NCI-H2107 (cell line): ENCODE results near the gene TNS3.

Experiments used
- DNase-seq: peaks from one replicate; lab custom pipeline; 2025; lab: John Stamatoyannopoulos, UW

TNS3 gene

DNA sequence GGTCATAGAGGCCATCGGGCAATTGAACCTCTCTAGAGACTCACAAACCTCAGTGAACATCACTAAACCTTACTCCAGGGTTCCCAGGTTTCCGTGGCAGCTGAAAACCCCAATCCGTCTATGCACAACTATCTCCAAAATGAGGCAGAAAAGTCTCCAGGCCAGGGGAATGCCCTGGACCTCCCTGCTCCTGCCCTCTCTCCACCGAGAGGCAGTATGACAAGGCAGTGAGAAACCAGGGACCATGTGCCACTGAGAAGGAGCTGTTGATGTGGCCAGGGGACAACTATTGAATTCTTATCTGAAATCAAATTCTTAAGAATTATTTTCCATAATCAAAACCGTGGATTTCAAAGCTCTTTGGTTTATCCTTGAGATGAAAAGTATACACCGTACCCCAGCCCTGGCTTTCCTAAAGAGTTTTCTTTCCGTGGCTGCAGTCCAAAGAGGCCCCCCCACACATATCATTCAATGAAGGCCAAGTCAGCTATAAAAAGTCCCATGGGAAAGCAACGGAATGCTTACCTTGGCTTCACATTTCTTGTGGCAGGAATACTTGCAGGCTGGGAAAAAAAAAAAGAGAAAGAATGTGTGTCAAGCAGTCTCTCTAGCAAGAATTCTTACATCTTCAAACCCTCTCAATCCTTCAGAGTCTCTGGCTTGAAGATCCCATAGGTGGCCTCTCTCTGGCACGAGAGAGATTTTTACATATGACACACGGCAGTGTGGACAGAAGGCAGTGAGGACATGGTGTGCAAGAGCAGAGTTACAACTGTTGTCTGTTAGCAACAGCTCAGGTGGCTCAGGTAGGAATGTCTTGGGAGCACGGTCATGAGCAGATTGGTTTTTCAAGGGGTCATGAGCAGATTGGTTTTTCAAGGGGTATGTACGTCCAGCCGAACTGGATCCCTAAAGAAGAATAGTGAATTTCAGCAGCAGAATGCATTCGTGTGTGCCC lies 75.2 kb downstream of the TNS3 start:
- DNase-seq: no peak

DNA sequence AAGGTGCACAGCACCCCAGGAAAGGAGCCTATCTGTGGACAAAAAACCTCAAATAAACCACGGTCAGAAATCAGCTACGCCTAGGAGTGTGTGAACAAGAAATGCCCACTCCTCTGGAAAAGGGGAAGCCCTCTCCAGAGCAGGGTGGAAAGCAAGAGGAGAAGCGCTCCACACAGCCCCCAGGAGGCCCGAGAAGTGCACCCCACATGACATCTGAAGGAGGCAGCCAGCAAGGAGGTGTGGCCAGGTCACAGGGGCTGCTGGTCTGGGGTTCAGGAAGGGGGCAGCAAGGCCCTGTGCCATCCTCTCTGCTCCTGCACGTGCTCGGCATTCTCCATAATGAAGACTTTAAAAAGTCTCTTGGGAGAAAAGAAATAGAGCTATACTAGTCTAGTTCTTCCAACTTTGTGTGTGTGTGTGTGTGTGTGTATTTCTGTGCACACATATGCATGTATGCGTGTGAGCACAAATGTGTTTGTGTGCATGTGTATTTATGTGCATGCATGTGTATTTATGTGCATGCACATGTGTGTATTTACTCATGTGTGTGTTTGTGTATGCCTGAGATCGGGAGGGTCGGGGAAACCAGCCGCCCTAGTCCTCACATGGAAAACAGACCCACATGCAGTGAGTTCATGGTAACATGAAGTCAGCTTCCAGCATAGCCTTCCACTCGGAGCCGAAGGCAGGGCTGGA lies 76.5 kb downstream of the TNS3 start:
- no peak for DNase-seq

DNA sequence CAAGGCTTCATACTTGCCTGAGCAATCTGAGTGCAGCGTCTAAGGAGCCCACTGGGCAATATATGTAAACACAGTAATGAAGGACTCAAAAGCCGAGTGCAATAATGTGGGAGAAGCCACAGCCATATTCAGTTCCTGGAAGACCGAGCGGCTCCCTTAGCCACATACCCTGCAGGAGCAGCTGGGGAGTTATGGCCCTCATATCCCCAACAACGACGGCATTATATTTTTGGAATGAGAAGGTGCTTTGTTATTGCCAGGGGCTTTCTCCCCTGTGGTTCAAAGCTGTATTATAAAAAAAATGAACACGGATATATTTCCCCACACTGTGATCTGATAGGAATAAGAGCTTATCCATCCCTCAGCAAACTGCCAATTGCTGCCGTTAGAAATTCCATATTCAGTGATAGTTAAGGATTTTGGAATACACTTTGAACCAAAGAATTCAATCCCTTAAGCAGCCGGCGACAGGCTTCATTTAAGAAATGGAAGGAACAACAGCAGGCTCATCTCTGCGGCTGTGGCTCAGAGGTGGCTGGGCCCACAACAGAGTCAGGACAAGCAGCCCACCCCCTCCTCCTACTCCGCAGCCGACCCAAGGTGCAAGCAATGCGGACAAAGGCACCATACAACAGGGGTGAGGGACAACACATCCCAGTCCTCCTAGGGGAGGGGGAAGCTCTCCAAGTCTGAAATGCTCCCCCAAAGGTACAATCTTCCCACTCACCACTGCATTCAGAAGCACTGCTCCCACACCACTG lies 77.2 kb downstream of the TNS3 start:
- no peak for DNase-seq

DNA sequence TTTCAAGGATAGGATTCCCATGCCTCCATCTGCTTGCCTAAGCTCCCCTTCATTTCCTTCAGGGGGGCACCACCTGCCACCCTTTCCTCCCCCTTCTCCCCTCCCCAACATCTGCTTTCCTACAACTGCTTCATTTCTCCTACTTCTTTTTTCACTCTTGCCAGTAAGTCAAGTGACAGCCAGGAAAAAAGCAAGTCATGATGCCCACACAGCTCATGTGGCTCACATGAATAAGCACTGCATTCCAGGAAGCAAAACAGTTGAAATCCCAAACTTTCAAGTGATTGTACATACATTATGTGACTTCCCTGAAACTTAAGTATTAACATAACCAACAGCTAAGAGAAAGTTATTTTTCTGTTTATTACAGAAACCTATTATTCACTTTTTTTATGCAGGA lies 78.6 kb downstream of the TNS3 start:
- no peak for DNase-seq

DNA sequence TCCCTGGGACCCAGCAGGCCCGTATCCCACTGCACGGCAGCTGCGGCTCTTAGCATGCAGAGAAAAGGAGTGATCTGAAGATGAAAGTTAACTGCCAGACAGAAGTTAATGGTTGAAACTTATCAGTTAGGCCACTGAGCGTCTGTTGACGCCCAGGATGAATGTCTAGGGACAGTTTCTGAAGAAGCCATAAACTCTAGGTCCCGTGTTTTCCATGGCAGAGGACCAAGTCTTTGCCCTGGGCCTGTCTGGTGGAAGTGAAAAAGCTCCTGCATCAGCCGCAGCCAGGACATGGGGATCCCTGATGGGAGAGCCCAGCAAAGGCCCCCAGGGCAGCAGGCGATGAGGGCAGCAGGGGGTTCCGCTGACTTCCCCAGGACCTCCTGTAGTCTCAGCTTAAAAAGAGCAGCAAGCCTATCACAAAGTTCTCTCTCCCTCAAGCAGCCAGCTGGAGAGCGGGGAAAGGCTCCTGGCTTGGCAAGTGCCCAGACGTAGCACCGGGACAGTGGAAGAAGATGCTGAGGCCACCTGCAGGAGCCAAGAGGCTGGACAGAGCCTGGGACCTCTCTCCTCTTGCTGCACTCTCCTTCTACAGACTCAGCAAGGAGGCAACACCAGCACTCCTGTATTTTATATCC lies 79.6 kb downstream of the TNS3 start:
- no peak for DNase-seq

DNA sequence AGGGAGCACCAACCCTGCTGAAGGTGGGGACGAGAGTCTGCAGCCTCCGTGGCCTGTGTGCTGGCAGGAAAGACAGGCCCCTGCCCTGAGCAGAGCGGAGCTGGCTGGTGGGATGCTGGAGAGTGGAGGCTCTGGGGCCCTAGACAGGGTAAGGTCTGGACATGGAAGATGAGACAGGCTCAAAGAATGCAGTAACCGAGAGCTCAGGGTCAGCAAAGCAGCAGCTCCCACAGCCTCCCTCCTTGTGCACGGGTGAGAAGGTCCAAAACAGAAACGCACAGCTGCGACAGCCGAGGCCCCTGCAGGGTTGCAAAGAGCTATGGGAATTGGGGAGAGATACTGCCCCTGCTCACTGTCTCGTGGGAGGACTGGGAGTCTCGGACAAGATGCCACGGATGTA lies 80.5 kb downstream of the TNS3 start:
- no peak for DNase-seq

DNA sequence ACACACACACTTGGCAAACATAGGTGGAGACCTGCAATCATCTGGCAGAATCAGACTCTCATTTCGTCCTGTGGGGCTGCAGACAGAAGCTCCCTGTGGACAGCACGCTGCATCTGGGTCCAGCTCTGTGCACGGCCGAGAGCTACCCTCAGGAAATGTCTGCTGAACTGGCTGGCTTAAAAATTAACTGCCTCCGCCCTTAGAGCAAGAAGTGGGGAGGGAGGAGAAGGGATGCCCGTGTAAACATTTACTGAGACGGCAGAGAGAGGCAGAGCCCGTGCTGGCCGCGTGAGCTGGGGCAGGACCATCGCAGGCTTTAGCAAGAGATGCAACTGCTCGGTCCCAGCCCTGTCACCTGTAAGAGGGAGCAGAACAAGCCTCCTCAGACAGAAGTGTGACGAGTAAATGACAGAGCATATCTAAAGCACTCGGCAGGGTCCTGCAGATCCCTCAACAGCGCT lies 81.8 kb downstream of the TNS3 start:
- no peak for DNase-seq

DNA sequence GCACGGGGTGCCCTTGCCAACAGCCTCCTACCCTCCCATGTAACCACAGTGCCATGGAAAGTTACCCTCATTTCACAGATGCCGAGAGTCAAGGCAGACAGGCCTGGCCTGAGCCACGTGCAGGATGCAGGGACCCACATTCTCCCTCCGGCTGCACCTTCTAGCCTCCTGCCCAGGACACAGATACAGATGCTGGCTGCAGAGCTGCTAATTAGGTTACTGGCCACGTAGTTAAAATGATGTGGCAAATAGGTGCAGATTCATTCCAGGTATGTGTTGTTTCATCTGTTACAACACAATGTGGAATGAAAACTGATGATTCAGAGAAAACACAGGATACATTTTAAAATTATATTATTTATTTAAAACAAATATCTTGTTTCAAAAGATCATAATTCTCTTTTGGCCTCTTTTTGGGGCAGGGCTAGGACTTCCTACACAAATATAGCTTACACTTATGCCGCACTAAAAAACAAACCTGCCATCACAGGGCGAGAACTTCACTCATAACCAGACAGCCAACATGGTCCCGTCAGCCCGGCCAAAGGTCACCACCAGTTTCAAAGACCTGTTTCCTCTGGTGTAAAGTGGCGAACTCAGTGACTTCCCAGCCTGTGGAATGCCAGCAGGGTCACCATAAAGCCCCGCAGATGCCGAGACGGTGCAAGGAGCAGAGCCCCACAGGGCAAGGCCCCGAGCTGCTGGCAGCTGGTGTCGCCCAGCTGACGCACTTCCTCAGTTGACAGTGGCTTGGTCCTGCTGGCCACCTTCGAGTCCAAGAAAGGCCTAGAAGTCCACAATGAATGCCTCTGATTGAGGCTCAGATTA lies 83.5 kb downstream of the TNS3 start:
- DNase-seq: no peak

DNA sequence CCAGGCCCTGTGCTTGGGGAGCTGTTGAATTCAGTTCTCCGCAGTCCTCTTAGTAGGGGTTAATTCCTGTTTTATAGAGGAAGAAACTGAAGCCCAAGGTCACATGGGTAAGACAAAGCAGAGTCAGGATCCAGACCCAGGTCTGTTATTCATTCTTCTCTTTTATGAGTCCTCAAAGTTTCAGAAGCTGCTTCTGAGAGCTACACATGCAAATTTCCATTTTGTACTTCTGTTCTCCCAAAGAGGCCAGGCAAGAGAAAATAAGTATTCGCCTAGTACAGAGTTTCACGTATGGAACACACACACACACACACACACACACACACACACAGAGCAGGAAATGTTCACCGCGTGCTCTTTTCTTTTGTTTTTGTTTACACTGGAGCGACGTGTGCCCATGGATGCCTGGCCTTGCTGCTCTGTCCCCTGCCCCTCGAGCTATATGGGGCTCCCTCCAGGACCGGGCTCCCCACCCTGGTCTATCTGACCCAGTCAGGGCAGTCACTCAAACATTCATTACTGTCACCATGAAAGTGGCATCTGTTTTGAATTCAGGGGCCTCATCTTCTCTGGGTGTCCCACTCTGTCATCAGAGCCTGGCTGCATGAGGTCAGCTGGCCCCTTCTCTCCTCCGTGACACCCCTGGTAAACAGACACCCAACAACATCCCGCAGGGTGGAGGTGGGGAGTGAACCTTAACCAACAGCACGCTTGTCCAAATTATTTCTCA lies 84.4 kb downstream of the TNS3 start:
- no peak for DNase-seq

DNA sequence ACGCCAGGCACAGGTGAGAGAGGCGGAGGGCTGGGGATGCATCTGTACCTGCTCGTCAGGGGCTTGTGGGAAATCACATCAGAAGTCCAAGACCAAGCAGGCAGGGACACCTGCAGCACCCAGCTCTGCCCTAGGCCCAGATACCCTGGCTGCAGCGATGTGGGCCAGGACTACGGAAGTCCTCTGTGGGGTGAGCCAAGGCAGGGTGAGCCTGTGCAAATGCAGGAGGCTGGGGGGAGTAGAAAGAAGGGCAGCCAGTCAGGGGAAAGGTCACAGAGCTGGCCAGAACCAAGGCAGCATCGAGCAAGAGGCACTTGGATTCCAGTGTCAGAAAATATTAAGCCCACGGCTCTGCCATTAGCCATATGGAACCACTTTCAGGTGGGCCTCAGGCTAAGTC lies 85.2 kb downstream of the TNS3 start:
- no peak for DNase-seq

DNA sequence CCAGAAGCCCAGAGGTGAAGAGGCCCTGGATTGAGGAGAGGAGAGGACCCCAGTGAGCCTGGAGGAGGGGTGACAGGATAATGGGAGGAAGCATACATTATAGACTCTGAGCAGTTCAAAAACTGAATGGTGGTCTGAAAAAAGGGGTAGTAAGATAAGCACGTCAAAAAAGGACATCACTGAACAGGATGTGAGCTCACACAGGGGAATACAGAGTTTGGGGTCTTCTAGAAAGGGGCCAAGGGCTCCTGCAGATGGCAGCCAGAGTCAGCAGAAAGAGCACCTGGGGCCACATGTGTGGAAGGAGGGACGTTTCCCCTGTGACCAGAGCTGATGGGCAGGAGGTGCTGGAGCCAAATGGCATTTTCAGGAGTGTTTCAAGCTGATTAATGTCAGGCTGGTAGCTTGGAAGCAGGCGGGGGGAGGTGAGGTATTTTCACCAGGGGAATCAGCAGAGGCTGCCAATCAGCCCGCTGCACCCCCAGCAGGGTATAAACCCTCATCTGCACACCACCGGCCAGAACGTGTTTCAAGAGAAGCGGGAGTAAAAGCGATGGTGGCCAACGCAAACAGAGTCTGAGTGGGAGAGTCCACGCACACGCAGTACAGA lies 85.8 kb downstream of the TNS3 start:
- DNase-seq: no peak

DNA sequence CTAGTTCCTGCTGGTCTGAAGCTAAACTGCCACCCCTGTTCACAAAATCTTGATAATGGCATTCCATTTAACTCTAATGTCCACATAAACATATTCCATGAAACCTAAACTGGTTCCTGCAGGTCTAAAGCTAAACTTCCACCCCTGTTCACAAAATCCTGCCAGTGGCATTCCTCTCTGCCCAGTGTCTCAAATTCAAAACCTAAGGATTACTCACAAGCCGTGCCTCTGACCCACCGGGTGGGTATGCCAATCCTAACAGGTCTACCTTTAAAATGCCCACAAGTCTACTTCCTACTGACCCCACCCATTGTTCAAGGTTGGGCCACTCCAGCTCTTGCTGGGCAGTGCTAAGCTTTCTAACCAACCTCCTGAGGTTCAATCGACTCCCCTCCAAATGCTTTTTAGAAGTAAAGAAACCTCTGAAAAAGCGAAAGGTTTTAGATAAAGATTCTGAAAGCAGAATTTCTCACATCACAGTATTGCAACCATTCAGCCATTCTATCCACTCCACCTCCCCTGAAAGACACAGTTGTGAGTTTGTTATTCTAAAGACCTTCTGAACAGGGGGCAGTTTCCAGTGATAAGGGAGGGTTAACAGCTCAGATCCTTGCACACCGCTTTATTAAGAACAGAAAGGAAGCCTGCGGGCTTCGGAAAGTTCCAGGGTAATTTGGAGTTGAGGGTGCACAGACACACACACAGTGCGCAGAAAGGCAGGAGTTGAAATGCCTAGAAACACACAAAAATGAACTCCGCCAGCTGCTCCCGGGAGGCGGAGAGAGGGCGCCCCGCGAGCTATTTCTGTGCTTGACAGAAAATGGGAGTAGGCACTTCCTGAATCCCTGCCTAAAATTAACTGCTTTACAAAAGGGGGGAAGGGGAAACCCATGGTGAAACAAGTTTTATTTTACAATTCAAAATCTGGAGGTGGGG lies 87.7 kb downstream of the TNS3 start:
- no peak for DNase-seq

DNA sequence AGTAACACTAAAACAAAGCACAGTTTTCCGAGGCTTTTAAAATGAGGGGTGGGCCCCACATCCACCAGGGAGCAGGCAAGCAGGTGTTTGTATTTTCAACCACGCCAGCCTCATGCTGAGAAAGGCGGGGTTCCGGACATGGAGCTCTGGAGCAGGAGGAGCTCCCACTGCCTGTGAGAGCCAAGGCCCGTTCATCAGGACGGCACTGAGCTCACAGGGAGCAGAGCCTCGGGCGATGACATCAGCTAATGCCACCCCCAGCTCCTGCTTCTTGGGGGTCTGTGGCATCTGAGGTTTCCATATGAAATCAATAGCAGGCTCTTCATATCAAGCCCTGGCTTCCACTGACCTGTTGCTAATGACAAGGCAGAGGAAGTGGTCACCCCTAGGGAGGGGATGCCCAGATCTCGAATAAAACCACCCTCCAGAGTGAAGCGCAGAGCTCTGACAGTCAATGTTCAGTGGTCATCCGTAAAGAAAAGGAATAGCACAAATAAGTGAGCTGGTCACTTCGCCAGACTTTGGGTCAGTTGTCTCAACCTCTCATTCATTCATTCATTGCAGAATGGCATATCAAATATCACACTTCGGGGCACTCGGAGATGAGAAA lies 89.1 kb downstream of the TNS3 start:
- DNase-seq: peak; percentile 67

DNA sequence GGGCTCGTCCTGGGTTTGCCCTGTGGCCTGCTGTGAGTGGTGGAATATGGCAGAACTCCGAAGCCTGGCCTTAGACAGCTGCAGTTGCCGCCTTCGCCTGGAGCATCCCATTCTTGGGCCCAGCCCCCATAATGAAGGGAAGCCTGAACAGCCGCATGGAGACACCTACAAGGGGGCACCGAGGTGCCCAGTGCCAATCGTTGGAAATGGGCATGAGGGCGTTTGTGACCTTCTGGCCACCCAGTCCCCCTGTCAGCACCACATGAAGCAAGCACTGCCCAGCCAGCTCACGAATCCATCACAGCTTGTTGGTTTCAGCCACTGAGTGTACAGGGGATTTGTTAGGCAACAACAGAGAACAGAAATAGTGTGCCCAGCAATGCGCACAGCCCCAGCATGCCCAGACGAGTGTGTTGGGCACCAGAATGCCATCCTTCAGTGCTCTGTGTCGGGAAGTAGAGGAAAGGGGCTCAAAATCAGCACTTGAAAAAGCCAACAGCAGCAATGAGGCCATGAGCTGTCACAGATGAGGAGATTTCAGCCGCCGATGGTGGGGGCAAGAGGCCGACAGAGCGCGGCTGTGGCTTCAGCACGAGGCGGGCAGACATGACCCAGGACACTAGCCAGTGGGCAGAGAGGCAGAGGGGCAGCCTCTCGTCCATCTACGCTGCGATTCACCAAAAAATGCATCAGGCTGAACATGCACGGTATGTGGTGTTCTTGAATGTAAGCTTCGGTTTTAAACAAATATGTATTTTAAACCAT lies 91.2 kb downstream of the TNS3 start:
- no peak for DNase-seq

DNA sequence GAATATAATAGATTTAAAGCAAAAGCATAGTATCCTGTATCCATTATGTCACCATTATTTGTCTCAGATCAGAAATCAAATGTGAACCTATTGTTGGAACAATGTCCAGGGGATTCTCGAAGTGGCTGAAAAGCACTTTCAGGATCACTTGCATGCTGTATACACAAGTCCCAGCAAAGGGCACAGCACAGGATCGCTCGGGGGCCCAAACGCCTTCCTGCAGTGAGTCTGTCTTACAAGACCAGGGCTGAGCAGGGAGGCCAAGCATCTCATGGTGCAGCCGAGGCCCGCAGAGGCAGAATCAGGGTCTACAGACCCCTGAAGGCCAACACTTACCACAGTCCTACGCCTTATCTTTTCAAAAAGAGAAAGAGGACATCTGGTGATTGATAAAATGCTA lies 92.3 kb downstream of the TNS3 start:
- no peak for DNase-seq

DNA sequence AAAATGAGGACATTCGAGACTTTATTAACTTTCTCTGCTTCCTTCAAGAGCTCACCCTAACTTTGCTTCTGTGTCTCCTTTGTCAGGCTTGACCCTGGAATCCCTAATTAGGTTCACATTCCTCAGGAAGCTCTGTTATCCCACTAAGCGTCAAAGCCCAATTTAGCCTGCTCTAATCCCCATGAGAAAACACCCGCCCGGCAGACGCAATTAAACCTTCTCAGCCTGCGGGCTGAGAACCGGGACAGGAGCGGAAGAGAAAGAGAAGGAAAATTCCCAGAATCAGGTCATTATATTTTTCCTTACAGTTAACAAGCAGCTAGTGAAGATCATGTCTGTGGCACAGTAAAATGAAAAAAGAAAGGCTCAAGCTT lies 93.0 kb downstream of the TNS3 start:
- DNase-seq: no peak

DNA sequence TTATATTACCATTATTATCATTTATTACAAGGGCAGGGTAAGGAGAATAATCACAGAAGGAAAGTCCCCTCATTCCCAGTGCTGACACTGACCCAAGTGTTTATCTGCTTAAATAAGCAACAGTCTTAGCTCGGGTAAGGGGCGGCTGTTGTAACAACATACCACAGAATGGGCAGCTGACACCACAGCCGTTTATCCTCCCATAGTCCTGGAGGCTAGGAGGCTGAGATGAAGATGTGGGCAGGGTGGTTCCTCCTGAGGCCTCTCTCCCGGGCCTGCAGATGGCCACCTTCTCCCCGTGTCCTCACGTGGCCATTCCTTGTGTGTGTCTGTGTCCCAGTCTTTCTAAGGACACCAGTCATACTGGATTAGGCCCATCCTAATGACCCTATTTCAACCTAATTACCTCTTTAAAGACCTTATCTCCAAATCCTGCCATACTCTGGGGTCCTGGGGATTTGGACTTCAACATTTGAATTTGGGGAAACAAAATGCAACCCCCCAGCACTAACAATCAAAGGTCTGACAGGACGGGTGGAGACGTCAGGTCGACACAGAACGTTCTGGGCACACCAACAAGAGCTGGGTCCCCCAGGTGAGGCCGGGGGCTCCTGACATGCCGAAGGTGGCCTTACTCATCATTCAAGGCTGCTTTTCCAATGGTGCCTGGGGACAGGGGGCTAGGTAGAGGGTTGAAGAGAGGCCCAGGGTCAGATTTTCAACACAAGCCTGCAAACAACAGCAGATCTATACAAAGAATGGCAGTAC lies 93.5 kb downstream of the TNS3 start:
- DNase-seq: no peak
